ENCODE results near the gene ARHGEF33.

The ARHGEF33 gene

GRCh38 chr2:38871432-38871831 lies 18.2 kb upstream of the ARHGEF33 start:
- TF ChIP-seq FOXA1 (IDR thresholded peaks at IDR 0.05) = no peak
- TF ChIP-seq SP1 (IDR thresholded peaks at IDR 0.05) = no peak
- TF ChIP-seq CTBP1 (IDR thresholded peaks at IDR 0.05; ENCODE audit: borderline replicate concordance) = no peak
- TF ChIP-seq NFRKB (IDR thresholded peaks at IDR 0.05) = no peak
- no peak for TF ChIP-seq L3MBTL2 (conservative IDR thresholded peaks at IDR 0.05)
- TF ChIP-seq ELF4 (IDR thresholded peaks at IDR 0.05) = no peak
- no peak for TF ChIP-seq TARDBP (IDR thresholded peaks at IDR 0.05)
- TF ChIP-seq SUZ12 (IDR thresholded peaks at IDR 0.05) = no peak
- no peak for TF ChIP-seq ARNT (IDR thresholded peaks at IDR 0.05)
- no peak for TF ChIP-seq PKNOX1 (IDR thresholded peaks at IDR 0.05)
- no peak for TF ChIP-seq FOXK2 (IDR thresholded peaks at IDR 0.05)
- TF ChIP-seq ZNF384 (IDR thresholded peaks at IDR 0.05) = no peak
- no peak for DNase-seq (ENCODE audit: extremely low spot score)
- CTCF ChIA-PET = no interaction called here
- POLR2A ChIA-PET = no interaction called here

- no peak for TF ChIP-seq FOXA1 (IDR thresholded peaks at IDR 0.05)
- CTCF ChIA-PET = interaction anchor here (1.1 kb wide), 1 partner anchor 26 kb away, joined by 4 read pairs; no protein-coding TSS in a partner anchor
- POLR2A ChIA-PET = no interaction called here
- no peak for DNase-seq (ENCODE audit: extremely low spot score)
Observed at GRCh38 chr2:38873763-38874162, 15.9 kb upstream of the ARHGEF33 start.

GRCh38 chr2:38875227-38875575 lies 14.5 kb upstream of the ARHGEF33 start:
- ChIA-PET POLR2A (no interaction called here), CTCF (interaction anchor here (1.0 kb wide), 1 partner anchor 14 kb away, joined by 3 read pairs; the partner anchor contains the start of gene ARHGEF33)
- TF ChIP-seq TARDBP (IDR thresholded peaks at IDR 0.05) = no peak
- no peak for DNase-seq (ENCODE audit: extremely low spot score)

GRCh38 chr2:38875576-38876367 lies 13.9 kb upstream of the ARHGEF33 start, which contains the start of the genes DHX57 and MORN2:
Gene DHX57 (minus strand): TSS chr2:38875934. CDS start chr2:38868405, 7,529 bp downstream.
Gene MORN2 (plus strand): TSS chr2:38875976.
- peak; percentile 96 for DNase-seq (ENCODE audit: extremely low spot score)
- no peak for TF ChIP-seq SP1 (IDR thresholded peaks at IDR 0.05)
- TF ChIP-seq L3MBTL2 (conservative IDR thresholded peaks at IDR 0.05) = peak; percentile 57
- POLR2A ChIA-PET = interaction anchor here (0.9 to 1.3 kb wide), 3 partner anchors 11 to 124 kb away, joined by 3 read pairs; partner anchors contain the start of gene SRSF7
- CTCF ChIA-PET = interaction anchor here (1.0 kb wide), 1 partner anchor 14 kb away, joined by 3 read pairs; the partner anchor contains the start of gene ARHGEF33

GRCh38 chr2:38876407-38876806 lies 13.3 kb upstream of the ARHGEF33 start:
- ChIA-PET CTCF (interaction anchor here (1.0 kb wide), 1 partner anchor 13 kb away, joined by 3 read pairs; the partner anchor contains the start of gene ARHGEF33), POLR2A (interaction anchor here (0.9 to 1.3 kb wide), 3 partner anchors 11 to 125 kb away, joined by 3 read pairs; partner anchors contain the start of gene SRSF7)
- TF ChIP-seq ARNT (IDR thresholded peaks at IDR 0.05) (no peak), L3MBTL2 (conservative IDR thresholded peaks at IDR 0.05) (no peak), FOXK2 (IDR thresholded peaks at IDR 0.05) (no peak)
- DNase-seq (ENCODE audit: extremely low spot score) = no peak

- ChIA-PET CTCF (no interaction called here), POLR2A (no interaction called here)
- no peak for DNase-seq (ENCODE audit: extremely low spot score)
- TF ChIP-seq LEF1 (IDR thresholded peaks at IDR 0.05; ENCODE audit: borderline replicate concordance) (no peak), FOXA1 (IDR thresholded peaks at IDR 0.05) (no peak), ZNF384 (IDR thresholded peaks at IDR 0.05) (no peak), ELF4 (IDR thresholded peaks at IDR 0.05) (no peak), BHLHE40 (IDR thresholded peaks at IDR 0.05; ENCODE audit: borderline replicate concordance) (no peak), FOXM1 (IDR thresholded peaks at IDR 0.05; ENCODE audit: borderline replicate concordance) (no peak), SP1 (IDR thresholded peaks at IDR 0.05) (no peak), PKNOX1 (IDR thresholded peaks at IDR 0.05) (no peak), HDGF (IDR thresholded peaks at IDR 0.05; ENCODE audit: borderline replicate concordance) (no peak), NFRKB (IDR thresholded peaks at IDR 0.05) (no peak), TARDBP (IDR thresholded peaks at IDR 0.05) (no peak), SUZ12 (IDR thresholded peaks at IDR 0.05) (no peak), L3MBTL2 (conservative IDR thresholded peaks at IDR 0.05) (no peak), ARNT (IDR thresholded peaks at IDR 0.05) (no peak), CTBP1 (IDR thresholded peaks at IDR 0.05; ENCODE audit: borderline replicate concordance) (no peak)
Observed at GRCh38 chr2:38886063-38886462, 3.6 kb upstream of the ARHGEF33 start.

DNA sequence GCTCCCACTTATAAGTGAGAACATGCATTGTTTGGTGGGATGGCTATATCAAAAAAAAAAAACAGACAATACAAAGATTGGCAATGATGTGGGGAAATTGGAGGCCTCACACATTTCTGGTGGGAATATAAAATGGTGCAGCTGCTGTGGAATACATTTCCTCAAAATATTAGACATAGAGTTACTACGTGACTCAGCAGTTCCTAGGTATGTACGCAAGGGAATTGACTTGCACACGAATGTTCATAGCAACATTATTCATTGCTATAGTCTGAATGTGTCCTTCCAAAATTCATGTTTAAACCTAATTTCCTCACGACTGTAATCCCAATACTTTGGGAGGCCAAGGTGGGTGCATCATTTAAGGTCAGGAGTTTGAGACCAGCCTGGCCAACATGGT lies 2.3 kb upstream of the ARHGEF33 start:
- DNase-seq (ENCODE audit: extremely low spot score) = no peak
- no peak for TF ChIP-seq CTBP1 (IDR thresholded peaks at IDR 0.05; ENCODE audit: borderline replicate concordance)
- no peak for TF ChIP-seq ZNF384 (IDR thresholded peaks at IDR 0.05)
- TF ChIP-seq FOXA1 (IDR thresholded peaks at IDR 0.05) = no peak
- no peak for TF ChIP-seq L3MBTL2 (conservative IDR thresholded peaks at IDR 0.05)
- TF ChIP-seq TARDBP (IDR thresholded peaks at IDR 0.05) = no peak
- TF ChIP-seq BHLHE40 (IDR thresholded peaks at IDR 0.05; ENCODE audit: borderline replicate concordance) = no peak
- no peak for TF ChIP-seq SP1 (IDR thresholded peaks at IDR 0.05)
- TF ChIP-seq HDGF (IDR thresholded peaks at IDR 0.05; ENCODE audit: borderline replicate concordance) = no peak
- TF ChIP-seq FOXM1 (IDR thresholded peaks at IDR 0.05; ENCODE audit: borderline replicate concordance) = no peak
- TF ChIP-seq NFRKB (IDR thresholded peaks at IDR 0.05) = no peak
- TF ChIP-seq PKNOX1 (IDR thresholded peaks at IDR 0.05) = no peak
- ChIA-PET POLR2A (interaction anchor here (1.1 kb wide), 1 partner anchor 11 kb away, joined by 3 read pairs; no protein-coding TSS in a partner anchor), CTCF (no interaction called here)

Measured in HEK293T (cell line).